ENCODE measurements around the gene PLEK. TPM values are rescaled to one million over a fixed set of nuclear protein-coding genes. Genes with fewer than 3 reads are reported as not detected.

The PLEK gene
- total RNA-seq, 1 donor from 2014 or later: 4.4 TPM

- Histone ChIP-seq H3K9me3 (no peaks in the 10 kb centered on the region), H3K4me1 (peaks cover 10% of the 10 kb centered on the region), H3K27me3 (no peaks in the 10 kb centered on the region), H3K36me3 (no peaks in the 10 kb centered on the region), H3K4me3 (no peak overlapping the region), H3K27ac (no peak overlapping the region)
- DNase-seq (ENCODE audit: extremely low spot score in 2 of 2): no peak
- intact Hi-C loops (cut with DNase I): no loop called here
- TF ChIP-seq, protein P1, sequence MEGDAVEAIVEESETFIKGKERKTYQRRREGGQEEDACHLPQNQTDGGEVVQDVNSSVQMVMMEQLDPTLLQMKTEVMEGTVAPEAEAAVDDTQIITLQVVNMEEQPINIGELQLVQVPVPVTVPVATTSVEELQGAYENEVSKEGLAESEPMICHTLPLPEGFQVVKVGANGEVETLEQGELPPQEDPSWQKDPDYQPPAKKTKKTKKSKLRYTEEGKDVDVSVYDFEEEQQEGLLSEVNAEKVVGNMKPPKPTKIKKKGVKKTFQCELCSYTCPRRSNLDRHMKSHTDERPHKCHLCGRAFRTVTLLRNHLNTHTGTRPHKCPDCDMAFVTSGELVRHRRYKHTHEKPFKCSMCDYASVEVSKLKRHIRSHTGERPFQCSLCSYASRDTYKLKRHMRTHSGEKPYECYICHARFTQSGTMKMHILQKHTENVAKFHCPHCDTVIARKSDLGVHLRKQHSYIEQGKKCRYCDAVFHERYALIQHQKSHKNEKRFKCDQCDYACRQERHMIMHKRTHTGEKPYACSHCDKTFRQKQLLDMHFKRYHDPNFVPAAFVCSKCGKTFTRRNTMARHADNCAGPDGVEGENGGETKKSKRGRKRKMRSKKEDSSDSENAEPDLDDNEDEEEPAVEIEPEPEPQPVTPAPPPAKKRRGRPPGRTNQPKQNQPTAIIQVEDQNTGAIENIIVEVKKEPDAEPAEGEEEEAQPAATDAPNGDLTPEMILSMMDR (IDR thresholded peaks at IDR 0.05): no peak
- TF ChIP-seq POLR2A (IDR thresholded peaks at IDR 0.05): no peak
- TF ChIP-seq POLR2AphosphoS5 (IDR thresholded peaks at IDR 0.05; ENCODE audit: insufficient read depth in 1 of 2, low read depth in 1 of 2): no peak
Measured at GRCh38 chr2:68367953-68368653, 3.0 kb downstream of the PLEK start.

GRCh38 chr2:68368654-68369336 lies 3.7 kb downstream of the PLEK start:
- intact Hi-C loops (cut with DNase I): no loop called here
- Histone ChIP-seq H3K36me3 (no peaks in the 10 kb centered on the region), H3K4me1 (peaks cover 10% of the 10 kb centered on the region), H3K27me3 (no peaks in the 10 kb centered on the region), H3K9me3 (no peaks in the 10 kb centered on the region), H3K27ac (no peak overlapping the region), H3K4me3 (no peak overlapping the region)
- DNase-seq (ENCODE audit: extremely low spot score in 2 of 2): no peak
- TF ChIP-seq POLR2AphosphoS5 (IDR thresholded peaks at IDR 0.05; ENCODE audit: insufficient read depth in 1 of 2, low read depth in 1 of 2): no peak
- TF ChIP-seq POLR2A (IDR thresholded peaks at IDR 0.05): no peak
- TF ChIP-seq, protein P1 (IDR thresholded peaks at IDR 0.05): no peak

DNA sequence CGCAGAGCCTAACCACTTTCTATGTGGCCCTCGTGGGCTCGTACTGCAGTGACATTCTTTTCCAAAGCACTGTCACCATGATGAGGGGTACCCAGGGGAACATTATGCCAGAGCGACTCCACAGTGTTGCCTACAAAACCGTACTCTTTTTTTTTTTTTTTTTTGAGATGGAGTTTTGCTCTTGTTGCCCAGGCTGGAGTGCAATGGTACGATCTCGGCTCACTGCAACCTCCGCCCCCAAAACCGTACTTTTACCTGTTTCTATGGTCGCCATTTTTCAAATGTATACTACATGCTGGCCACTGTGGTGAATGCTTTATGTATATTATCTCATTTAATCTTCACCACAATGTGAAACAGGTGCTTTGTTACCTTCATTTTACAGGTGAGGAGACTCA lies 4.3 kb downstream of the PLEK start:
- Histone ChIP-seq H3K27me3 (no peaks in the 10 kb centered on the region), H3K27ac (no peak overlapping the region), H3K4me1 (peaks cover 10% of the 10 kb centered on the region), H3K4me3 (no peak overlapping the region), H3K36me3 (no peaks in the 10 kb centered on the region), H3K9me3 (no peaks in the 10 kb centered on the region)
- intact Hi-C loops (cut with DNase I): no loop called here
- DNase-seq (ENCODE audit: extremely low spot score in 2 of 2): no peak
- no peak for TF ChIP-seq POLR2AphosphoS5 (IDR thresholded peaks at IDR 0.05; ENCODE audit: insufficient read depth in 1 of 2, low read depth in 1 of 2)
- TF ChIP-seq, protein P1 (IDR thresholded peaks at IDR 0.05): no peak
- TF ChIP-seq POLR2A (IDR thresholded peaks at IDR 0.05): no peak

GRCh38 chr2:68371138-68371537 lies 6.1 kb downstream of the PLEK start:
- TF ChIP-seq POLR2A (IDR thresholded peaks at IDR 0.05): no peak
- no peak for TF ChIP-seq POLR2AphosphoS5 (IDR thresholded peaks at IDR 0.05; ENCODE audit: insufficient read depth in 1 of 2, low read depth in 1 of 2)
- TF ChIP-seq, protein P1 (IDR thresholded peaks at IDR 0.05): no peak
- Histone ChIP-seq H3K27me3 (no peaks in the 10 kb centered on the region), H3K9me3 (no peaks in the 10 kb centered on the region), H3K4me1 (peaks cover 10% of the 10 kb centered on the region), H3K36me3 (no peaks in the 10 kb centered on the region), H3K27ac (no peak overlapping the region), H3K4me3 (no peak overlapping the region)
- intact Hi-C loops (cut with DNase I): no loop called here
- DNase-seq (ENCODE audit: extremely low spot score in 2 of 2): no peak

DNA sequence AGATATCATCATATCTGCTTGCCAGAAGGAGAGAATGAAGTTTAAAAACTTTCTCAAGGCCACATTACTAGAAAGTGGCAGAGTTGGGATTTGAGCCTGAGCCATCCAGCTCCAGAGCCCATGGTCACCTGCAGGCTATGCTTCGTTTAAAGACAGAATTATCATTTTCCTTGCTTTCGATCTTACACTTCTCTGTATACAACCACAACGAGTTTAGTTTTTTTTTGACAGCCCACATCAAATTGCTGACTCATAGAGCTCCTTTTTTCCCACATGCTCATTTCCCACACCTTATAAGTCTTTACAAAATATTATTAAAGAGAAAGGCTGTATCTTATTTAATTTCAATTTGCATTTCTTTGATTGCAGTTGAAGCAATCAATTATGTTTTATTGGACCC lies 6.5 kb downstream of the PLEK start:
- H3K4me3 ChIP-seq: no peak overlapping the region
- no peak for TF ChIP-seq POLR2AphosphoS5 (IDR thresholded peaks at IDR 0.05; ENCODE audit: insufficient read depth in 1 of 2, low read depth in 1 of 2)
- TF ChIP-seq, protein P1 (IDR thresholded peaks at IDR 0.05): no peak
- TF ChIP-seq POLR2A (IDR thresholded peaks at IDR 0.05): no peak
- intact Hi-C loops (cut with DNase I): no loop called here
- no peak for DNase-seq (ENCODE audit: extremely low spot score in 2 of 2)
- H3K36me3 ChIP-seq: no peaks in the 10 kb centered on the region
- H3K27me3 ChIP-seq: no peaks in the 10 kb centered on the region
- H3K4me1 ChIP-seq: peaks cover 10% of the 10 kb centered on the region
- H3K27ac ChIP-seq: no peak overlapping the region
- no peaks in the 10 kb centered on the region for H3K9me3 ChIP-seq

Data from vagina (tissue), 2 donors.